Cardiac fibroblast (primary cell): ENCODE data around the gene PSEN2.
"Not testable (repeated sequence)": the region's sequence is repeated elsewhere in the genome, so short reads cannot be mapped to it uniquely, and the experiment has no call there.

ENCODE experiments used
- DNase-seq, 2 donors: peaks; one replicate each; pipeline versions ENCODE4 v3.0.0 to v3.0.0-alpha.2; 2010; ENCODE audit warnings: low read depth in 2 of 2
- H3K4me3 ChIP-seq, 2 donors: replicated peaks in 1 of 2; 1 replicate in 1 of 2; 2 replicates in 1 of 2; pipeline ENCODE4 v1.5.1; 2011; ENCODE audit warnings: low read depth in 2 of 2, low read length in 2 of 2, mild to moderate bottlenecking in 2 of 2, moderate library complexity in 1 of 2
- CTCF ChIP-seq: IDR thresholded peaks from one replicate; pipeline ENCODE4 v1.5.1; 2011; ENCODE audit warnings: low read depth, mild to moderate bottlenecking, low read length, inconsistent platforms

PSEN2 gene

GRCh38 chr1:226912587-226913176 lies 42.3 kb downstream of the PSEN2 start:
- peak; percentile 68 for TF ChIP-seq CTCF
- peak; percentile 48 to 55 for DNase-seq

DNA sequence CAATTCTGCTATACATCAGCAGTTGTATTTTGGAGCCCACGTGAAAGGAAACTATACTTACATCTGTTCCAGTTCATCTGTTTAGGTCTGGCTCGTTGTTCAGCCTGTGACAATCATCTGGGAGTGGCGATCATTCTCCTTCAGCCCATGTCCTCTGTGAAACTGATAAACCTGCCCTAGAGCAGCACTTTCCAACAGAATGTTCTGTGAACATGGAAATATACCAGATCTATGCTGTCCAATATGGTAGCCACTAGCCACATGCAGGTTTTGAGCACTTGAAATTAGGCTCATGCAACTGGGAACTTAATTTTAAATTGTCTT lies 45.2 kb downstream of the PSEN2 start:
- no peak overlapping the region for H3K4me3 ChIP-seq
- TF ChIP-seq CTCF: no peak
- no peak for DNase-seq

More at GRCh38 chr1:226912587-226913176, 42.3 kb downstream of the PSEN2 start:
- no peak overlapping the region for H3K4me3 ChIP-seq

DNA sequence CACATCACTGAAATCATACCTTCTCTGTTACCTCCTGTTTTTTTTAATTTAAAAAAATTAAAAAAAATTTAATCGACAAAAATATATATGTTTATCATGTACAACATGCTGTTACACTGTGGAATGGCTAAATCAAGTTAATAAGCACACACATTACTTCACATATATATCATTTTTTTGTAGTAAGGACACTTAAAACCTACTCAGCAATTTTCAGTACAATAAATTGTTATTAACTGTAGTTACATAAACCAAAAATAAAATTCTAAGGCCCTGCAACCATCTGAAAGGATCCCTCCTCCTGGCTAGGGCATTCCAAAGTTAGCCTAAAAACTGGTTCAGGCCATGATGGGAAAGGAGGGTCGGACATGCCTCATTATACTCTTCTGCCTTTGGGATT lies 46.1 kb downstream of the PSEN2 start:
- no peak for TF ChIP-seq CTCF
- H3K4me3 ChIP-seq: no peak overlapping the region
- no peak for DNase-seq

GRCh38 chr1:226919587-226919986 lies 49.2 kb downstream of the PSEN2 start:
- H3K4me3 ChIP-seq: no peak overlapping the region
- no peak for DNase-seq
- TF ChIP-seq CTCF: no peak

- TF ChIP-seq CTCF: no peak
- H3K4me3 ChIP-seq: no peak overlapping the region
- DNase-seq: no peak
These were observed 49.6 kb downstream of the PSEN2 start for GRCh38 chr1:226919995-226920394.

GRCh38 chr1:226920446-226920894 lies 50.1 kb downstream of the PSEN2 start:
- TF ChIP-seq CTCF: no peak
- DNase-seq: peak in 1 of 2 donors; percentile 35

DNA sequence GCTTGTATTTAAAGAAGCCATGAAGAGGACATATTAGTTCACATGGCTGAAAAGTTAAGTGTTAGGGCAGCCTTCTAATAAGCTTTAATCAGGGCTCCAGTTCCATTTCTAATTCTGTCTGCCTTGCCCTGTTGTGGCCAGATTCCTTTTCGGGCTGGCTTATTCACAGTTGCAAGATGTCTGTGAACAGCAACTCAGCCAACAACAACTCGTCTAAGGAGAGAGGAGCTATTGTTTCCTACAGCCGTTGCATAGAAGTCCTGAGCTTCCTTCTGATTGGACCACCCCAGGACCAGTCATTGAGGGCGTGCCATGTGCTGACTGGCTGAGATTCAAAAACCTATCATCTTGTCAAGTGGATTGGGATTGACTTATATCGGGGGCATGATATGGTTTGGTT lies 51.1 kb downstream of the PSEN2 start:
- no peak for TF ChIP-seq CTCF
- no peak overlapping the region for H3K4me3 ChIP-seq
- no peak for DNase-seq

More at GRCh38 chr1:226920446-226920894, 50.1 kb downstream of the PSEN2 start:
- no peak overlapping the region for H3K4me3 ChIP-seq

GRCh38 chr1:226929260-226930111 lies 59.1 kb downstream of the PSEN2 start:
- not testable (repeated sequence) for H3K4me3 ChIP-seq, DNase-seq
